ENCODE measurements around the gene UBLCP1.

DNA sequence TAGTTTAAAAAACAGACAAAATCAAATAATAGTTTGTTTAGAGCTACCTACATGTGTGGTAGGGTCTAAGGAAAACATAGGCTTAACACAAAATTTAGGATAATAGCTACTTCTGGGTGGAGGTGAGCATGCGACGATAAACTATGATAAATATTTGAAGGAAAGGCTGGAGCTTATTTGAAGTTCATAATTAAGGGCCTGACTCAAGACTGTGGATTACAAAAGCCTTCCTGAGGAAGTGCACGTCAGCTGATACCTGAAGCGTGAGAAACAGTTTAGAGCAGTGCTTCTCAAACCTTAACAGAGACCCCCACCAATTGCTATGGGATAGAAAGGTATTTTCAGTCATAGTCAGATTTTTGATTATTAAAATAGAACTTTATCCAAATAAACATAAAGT is 20.4 kb upstream of the UBLCP1 start:
- no peak for TF ChIP-seq ZFX (IDR thresholded peaks at IDR 0.05)
- TF ChIP-seq POLR2A (IDR thresholded peaks at IDR 0.05; ENCODE audit: borderline replicate concordance, extremely low read depth, insufficient read depth, insufficient read length), result no peak
- TF ChIP-seq RAD21 (IDR thresholded peaks at IDR 0.05; ENCODE audit: low read depth), result no peak
- no peak for TF ChIP-seq FOSL1 (IDR thresholded peaks at IDR 0.05; ENCODE audit: low read depth)
- TF ChIP-seq EZH2 (IDR thresholded peaks at IDR 0.05), result no peak
- TF ChIP-seq, protein P1, sequence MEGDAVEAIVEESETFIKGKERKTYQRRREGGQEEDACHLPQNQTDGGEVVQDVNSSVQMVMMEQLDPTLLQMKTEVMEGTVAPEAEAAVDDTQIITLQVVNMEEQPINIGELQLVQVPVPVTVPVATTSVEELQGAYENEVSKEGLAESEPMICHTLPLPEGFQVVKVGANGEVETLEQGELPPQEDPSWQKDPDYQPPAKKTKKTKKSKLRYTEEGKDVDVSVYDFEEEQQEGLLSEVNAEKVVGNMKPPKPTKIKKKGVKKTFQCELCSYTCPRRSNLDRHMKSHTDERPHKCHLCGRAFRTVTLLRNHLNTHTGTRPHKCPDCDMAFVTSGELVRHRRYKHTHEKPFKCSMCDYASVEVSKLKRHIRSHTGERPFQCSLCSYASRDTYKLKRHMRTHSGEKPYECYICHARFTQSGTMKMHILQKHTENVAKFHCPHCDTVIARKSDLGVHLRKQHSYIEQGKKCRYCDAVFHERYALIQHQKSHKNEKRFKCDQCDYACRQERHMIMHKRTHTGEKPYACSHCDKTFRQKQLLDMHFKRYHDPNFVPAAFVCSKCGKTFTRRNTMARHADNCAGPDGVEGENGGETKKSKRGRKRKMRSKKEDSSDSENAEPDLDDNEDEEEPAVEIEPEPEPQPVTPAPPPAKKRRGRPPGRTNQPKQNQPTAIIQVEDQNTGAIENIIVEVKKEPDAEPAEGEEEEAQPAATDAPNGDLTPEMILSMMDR (IDR thresholded peaks at IDR 0.05 in 2 of 3, conservative IDR thresholded peaks at IDR 0.05 in 1 of 3; ENCODE audit: borderline replicate concordance in 1 of 3, insufficient read depth in 1 of 3, low read depth in 2 of 3, low read length in 2 of 3), result no peak
- TF ChIP-seq YY1 (IDR thresholded peaks at IDR 0.05; ENCODE audit: extremely low read depth, insufficient replicate concordance, low read depth, low read length), result no peak
- TF ChIP-seq, protein P2, sequence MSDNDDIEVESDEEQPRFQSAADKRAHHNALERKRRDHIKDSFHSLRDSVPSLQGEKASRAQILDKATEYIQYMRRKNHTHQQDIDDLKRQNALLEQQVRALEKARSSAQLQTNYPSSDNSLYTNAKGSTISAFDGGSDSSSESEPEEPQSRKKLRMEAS (IDR thresholded peaks at IDR 0.05), result no peak
- no peak for TF ChIP-seq SP1 (IDR thresholded peaks at IDR 0.05; ENCODE audit: low read depth)
- TF ChIP-seq CBX3 (IDR thresholded peaks at IDR 0.05; ENCODE audit: low read depth), result no peak
- no peak for TF ChIP-seq EZH2phosphoT487 (IDR thresholded peaks at IDR 0.05; ENCODE audit: borderline replicate concordance)
- TF ChIP-seq EGR1 (IDR thresholded peaks at IDR 0.05; ENCODE audit: low read depth), result no peak
- no peak for TF ChIP-seq CEBPB (IDR thresholded peaks at IDR 0.05; ENCODE audit: low read depth)

Data from HCT116 (cell line).